Spinal cord (tissue), 10 donors: Measurements from ENCODE around the gene GAPVD1. TPM values are rescaled to one million over a fixed set of nuclear protein-coding genes. Genes with fewer than 3 reads are reported as not detected.

Experiments used
- DNase-seq, 6 donors: peaks; one replicate each; pipeline versions ENCODE4 v3.0.0 to v3.0.0-alpha.2; 2013 to 2015; ENCODE audit warnings: low spot score in 6 of 6, low read depth in 4 of 6
- H3K27ac ChIP-seq: one replicate; pipeline ENCODE4 v1.5.1; 2013; ENCODE audit warnings: low read depth, low read length, control low read depth
- H3K27me3 ChIP-seq: one replicate; pipeline ENCODE4 v1.6.1; 2013; ENCODE audit warnings: low read length; ENCODE audit not compliant: control insufficient read depth, insufficient read depth
- H3K36me3 ChIP-seq: one replicate; pipeline ENCODE4 v1.6.1; 2013; ENCODE audit warnings: low read length; ENCODE audit not compliant: control insufficient read depth, insufficient read depth
- H3K4me1 ChIP-seq: one replicate; pipeline ENCODE4 v1.6.1; 2013; ENCODE audit warnings: low read length; ENCODE audit not compliant: control insufficient read depth, insufficient read depth
- H3K4me3 ChIP-seq: one replicate; pipeline ENCODE4 v1.5.1; 2013; ENCODE audit warnings: low read depth, low read length, control low read depth
- H3K9me3 ChIP-seq: one replicate; pipeline ENCODE4 v1.6.1; 2013; ENCODE audit warnings: low read length; ENCODE audit not compliant: control insufficient read depth, insufficient read depth
- WGBS: methylation state at CpG from one replicate; pipeline ENCODE4 v1.1.5; 2013; ENCODE audit warnings: missing lambda C conversion rate; ENCODE audit not compliant: insufficient coverage; 5-methylcytosine and 5-hydroxymethylcytosine counted together
- polyA plus RNA-seq, 2 donors: library from polyadenylated mRNA; unstranded; fragments of 120-200 nt; gene quantifications; one replicate each; pipeline ENCODE4 v1.2.1, GENCODE V29; 2013; ENCODE audit not compliant: insufficient read length in 2 of 2
- total RNA-seq, 2 donors: library from RNA; depleted of rRNA in 1 of 2; stranded (reverse); fragments of 120-200 nt in 1 of 2; fragments of >200 nt in 1 of 2; gene quantifications; one replicate each; pipeline versions ENCODE4 v1.2.3 to v1.2.4, GENCODE V29; 2013 to 2014
- donor health status: healthy.

GAPVD1 gene
- total and polyA plus RNA-seq, 4 donors, result 35.2 to 91.4 (median 45.1) TPM

DNA sequence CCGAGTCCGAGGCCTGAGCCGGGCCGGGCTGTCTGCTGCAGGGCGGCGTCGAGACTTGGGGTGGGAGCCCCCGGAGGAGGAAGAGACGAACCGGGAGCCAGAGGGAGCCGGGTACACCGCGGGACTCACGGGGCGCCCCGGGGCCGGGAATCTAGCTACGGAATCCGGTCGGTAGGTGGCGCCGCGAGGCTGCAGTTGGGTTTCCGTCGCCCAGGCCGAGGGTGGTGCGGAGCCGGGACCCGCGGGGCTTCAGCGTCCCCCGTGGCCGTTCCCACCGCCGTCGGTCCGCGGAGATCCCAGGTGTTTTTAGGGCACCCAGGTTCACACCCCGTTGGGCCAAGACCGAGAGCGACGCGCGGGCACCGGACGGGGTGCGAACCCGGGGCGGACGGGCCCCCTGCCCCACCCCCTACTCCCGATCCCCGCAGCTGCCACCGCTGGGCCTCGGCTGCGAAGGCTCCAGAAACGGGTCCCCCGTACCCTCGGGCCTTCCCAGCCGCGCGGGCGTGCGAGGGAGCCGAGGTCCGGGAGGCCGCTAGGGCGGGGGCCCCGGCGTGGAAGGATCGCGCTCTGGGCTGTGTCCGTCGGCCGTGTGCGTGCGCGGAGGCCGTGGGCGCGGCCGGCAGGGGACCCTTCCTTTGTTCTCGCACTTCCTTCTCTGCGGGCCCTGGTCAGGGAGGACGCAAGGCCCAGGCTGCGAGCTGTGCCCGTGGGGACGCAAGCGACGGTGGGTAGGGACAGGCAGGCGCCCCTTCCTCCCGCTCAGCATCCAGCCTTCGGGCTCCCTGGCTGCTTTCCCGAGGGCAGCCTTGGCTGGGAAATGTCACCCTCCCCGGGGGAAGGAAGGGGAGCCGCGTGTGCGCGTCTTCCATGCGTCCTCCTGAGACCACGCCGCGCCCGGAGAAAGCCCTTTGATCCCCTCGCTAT, 146.6 kb downstream of the GAPVD1 start:
- H3K4me1 ChIP-seq, result peaks cover 18% of the 10 kb centered on the region
- H3K27me3 ChIP-seq, result peaks cover 3% of the 10 kb centered on the region
- H3K27ac ChIP-seq, result no peak overlapping the region
- WGBS, result 1% methylated on average over 94 of the region's 104 CpGs
- H3K36me3 ChIP-seq, result no peaks in the 10 kb centered on the region
- H3K4me3 ChIP-seq, result peak overlapping the region; percentile 30
- no peaks in the 10 kb centered on the region for H3K9me3 ChIP-seq
- DNase-seq, result peak; percentile 54 to 93 (median 66)

DNA sequence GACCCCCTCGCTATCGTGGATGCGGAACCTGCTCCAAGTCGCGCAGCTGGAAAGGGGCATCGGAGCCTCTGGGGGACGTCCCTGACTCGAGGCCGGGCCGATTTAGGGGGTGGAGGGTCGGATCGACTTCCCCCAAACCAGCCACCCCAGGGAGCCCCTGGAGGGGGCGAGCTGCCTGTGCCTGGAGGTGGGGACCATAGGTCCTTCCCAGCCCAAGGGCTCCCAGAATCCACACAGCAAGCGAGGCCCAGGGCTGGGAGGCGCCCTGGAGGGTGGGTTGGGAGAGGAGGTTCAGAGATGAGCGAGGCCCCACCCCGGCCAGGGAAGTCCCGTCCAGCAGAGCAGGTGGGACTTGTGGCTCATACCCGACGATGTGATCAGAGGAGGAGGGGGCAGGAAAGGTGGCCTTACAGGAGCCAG, 147.6 kb downstream of the GAPVD1 start:
- H3K36me3 ChIP-seq, result no peaks in the 10 kb centered on the region
- WGBS, result no CpG with 5 or more reads among the region's 20 CpGs

DNA sequence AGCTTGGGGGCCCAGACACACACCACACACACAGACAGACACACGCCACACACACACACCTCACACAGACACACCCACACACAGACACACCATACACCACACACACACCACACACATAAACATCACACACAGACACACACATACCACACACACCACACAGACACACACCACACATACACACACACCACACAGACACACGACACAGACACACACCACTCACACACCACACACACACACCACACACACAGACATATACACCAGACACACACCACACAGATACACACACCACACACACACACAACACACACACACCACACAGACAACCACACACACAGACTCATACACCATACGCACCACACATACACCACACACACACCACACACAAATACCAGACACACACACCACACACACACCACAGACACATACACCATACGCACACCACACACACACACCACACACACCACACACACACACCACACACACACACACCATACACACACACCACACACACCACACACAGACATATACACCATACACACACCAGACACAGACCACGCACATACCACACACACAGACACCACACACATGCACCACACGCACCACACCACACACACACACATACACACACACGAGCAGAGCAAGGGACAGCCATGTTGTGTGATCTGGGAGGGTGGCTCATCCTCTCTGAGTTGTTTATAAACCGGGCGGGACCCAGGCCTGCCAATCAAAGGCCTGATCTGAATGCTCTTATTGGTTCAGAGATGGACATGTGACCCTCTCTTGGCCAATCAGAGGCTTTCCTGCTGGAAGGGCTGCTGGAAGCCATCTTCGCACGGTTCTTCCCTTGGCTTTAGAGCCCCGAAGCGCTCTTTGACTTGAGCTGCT, 148.3 kb downstream of the GAPVD1 start:
- peaks cover 18% of the 10 kb centered on the region for H3K4me1 ChIP-seq
- H3K36me3 ChIP-seq, result no peaks in the 10 kb centered on the region
- H3K27me3 ChIP-seq, result peaks cover 3% of the 10 kb centered on the region
- H3K4me3 ChIP-seq, result no peak overlapping the region
- no peaks in the 10 kb centered on the region for H3K9me3 ChIP-seq
- WGBS, result 89% methylated on average over 8 of the region's 13 CpGs
- H3K27ac ChIP-seq, result no peak overlapping the region
- peak in 2 of 6 donors; percentile 63 to 93 for DNase-seq

More for the DNA sequence above, 147.6 kb downstream of the GAPVD1 start:
- Histone ChIP-seq H3K4me3 (no peak overlapping the region), H3K27me3 (peaks cover 3% of the 10 kb centered on the region), H3K9me3 (no peaks in the 10 kb centered on the region), H3K4me1 (peaks cover 18% of the 10 kb centered on the region), H3K27ac (no peak overlapping the region)
- DNase-seq, result no peak

DNA sequence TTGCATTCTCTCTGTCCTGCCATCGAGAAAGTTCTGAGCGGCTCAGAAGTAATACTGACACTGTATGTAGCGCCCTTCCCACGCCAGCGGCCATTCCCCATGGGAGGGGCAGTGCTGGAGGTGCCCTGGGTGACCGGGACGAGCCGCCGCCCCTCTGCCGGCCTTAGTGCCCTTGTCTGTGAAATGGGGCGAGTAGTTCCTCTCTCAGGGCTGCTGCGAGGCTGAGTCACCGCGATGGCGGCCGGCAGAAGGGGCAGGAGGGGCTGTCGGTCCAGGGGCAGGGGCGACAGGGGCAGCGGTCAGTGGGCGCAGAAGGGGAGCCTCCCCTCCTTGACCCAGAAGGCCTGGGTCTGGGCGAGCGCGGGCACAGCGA, 148.9 kb downstream of the GAPVD1 start:
- H3K4me3 ChIP-seq, result no peak overlapping the region
- peaks cover 3% of the 10 kb centered on the region for H3K27me3 ChIP-seq
- H3K27ac ChIP-seq, result no peak overlapping the region
- 96% methylated on average over 20 of the region's 24 CpGs for WGBS
- H3K9me3 ChIP-seq, result no peaks in the 10 kb centered on the region
- DNase-seq, result no peak
- no peaks in the 10 kb centered on the region for H3K36me3 ChIP-seq
- H3K4me1 ChIP-seq, result peaks cover 18% of the 10 kb centered on the region

DNA sequence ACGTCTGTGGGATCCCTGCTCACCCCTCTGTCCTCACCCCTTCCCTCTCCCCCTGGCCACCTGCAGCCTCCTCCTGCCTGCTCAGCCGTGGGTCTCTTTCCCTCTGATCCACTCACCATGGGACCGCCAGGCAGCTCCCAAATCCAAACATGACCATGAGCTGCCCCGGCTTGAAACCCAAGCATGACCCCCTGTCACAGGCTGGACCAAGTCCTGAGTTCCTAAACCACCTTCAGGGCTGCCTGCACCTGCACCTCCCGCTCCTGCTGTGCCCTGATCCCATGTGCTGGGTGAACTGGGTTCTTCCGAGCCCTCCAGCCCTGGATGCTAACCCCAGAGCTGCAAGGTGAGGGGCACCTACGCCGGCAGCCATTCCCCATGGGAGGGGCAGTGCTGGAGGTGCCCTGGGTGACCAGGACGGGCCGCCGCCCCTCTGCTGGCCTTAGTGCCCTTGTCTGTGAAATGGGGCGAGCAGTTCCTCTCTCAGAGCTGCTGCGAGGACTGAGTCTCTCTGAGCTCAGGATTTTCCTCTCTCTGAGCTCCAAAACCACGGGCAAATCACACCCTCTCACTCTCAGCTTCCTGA, 149.6 kb downstream of the GAPVD1 start:
- 76% methylated on average over 7 of the region's 14 CpGs for WGBS

DNA sequence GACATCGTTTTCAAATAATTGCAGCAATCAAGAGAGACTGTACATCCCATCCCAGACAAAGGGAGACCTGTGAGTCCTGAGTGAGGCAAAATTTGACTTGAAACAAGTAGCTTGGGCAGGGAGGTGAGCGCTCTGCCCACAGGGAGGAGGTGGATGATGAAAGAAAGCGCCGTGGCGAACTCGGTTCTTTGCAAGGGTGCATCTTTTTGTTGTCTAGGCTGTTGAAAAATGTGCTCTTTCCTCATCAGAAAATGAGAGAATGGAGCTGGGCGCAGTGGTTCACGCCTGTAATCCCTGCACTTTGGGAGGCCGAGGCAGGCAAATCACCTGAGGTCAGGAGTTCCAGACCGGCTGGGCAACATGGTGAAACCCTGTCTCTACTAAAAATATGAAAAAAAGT, 150.5 kb downstream of the GAPVD1 start:
- no peak overlapping the region for H3K4me3 ChIP-seq
- no CpG with 5 or more reads among the region's 10 CpGs for WGBS
- peaks cover 3% of the 10 kb centered on the region for H3K27me3 ChIP-seq
- no peaks in the 10 kb centered on the region for H3K9me3 ChIP-seq
- peaks cover 28% of the 10 kb centered on the region for H3K4me1 ChIP-seq
- H3K27ac ChIP-seq, result no peak overlapping the region
- H3K36me3 ChIP-seq, result no peaks in the 10 kb centered on the region
- no peak for DNase-seq

More for the DNA sequence above, 149.6 kb downstream of the GAPVD1 start:
- no peak for DNase-seq
- peaks cover 25% of the 10 kb centered on the region for H3K4me1 ChIP-seq
- H3K9me3 ChIP-seq, result no peaks in the 10 kb centered on the region
- no peak overlapping the region for H3K27ac ChIP-seq
- H3K36me3 ChIP-seq, result no peaks in the 10 kb centered on the region
- H3K27me3 ChIP-seq, result peaks cover 3% of the 10 kb centered on the region
- no peak overlapping the region for H3K4me3 ChIP-seq

DNA sequence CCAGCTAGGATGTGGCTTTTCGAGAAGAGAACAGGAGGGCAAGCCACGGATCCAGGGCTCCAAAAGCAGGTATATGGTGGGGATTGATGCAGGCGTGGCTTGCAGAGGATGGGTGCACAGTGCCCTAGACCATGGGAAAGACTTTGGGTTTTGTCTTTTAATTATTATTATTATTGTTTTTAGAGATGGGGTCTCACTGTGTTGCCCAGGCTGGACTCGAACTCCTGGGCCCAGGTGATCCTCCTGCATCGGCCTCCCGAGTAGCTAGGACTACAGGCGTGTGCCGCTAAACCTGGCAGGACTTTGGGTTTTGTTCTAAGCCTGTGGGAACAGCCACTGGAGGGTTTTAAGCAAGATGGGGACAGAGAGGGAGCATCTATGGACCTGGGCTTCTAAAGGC, 152.0 kb downstream of the GAPVD1 start:
- DNase-seq, result no peak
- peaks cover 3% of the 10 kb centered on the region for H3K27me3 ChIP-seq
- WGBS, result 92% methylated on average over 7 of the region's 8 CpGs
- H3K4me3 ChIP-seq, result no peak overlapping the region
- H3K27ac ChIP-seq, result no peak overlapping the region
- H3K4me1 ChIP-seq, result peaks cover 16% of the 10 kb centered on the region
- H3K9me3 ChIP-seq, result no peaks in the 10 kb centered on the region
- no peaks in the 10 kb centered on the region for H3K36me3 ChIP-seq

DNA sequence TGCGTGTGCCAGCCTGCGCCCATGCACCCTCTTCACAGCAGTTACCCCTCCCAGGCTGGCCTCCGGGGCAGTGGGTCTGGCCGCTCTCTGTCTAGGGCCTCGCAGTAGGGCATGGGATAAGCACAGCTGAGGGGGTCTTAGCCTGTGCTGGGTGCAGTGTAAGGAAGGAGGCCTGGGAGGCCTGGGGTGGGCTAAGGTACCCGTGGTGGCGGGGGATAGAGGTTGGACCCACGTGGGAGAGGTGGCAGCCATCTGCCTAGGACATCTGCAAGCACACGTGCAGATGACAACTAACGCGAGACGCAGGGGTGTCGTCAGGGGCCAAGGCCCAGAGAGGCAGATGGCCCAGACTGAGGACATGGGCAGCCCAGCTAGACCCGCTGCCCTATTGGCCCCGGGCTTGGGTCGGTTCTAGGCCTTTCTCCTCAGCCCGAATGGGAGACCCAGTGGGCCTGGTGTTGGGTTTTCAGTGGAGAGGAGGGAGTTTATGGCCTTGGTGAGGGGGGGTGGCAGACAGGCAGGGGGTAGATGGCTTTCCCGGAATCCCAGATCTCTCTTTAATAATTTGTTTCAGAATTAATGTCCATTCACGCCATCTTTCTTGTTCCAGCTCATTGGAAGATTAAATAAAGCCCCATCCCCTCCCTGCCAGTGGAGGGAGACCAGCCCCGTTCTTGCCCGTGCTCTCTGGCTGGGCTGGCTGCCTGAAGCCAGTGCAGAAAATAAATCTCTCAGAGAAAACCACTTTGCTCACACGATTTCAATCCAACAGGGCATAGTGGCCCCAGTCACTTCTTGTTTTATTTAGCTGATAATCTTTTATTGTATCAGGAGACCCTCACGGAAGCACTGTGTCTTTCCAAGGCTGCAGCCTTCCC, 154.2 kb downstream of the GAPVD1 start:
- Histone ChIP-seq H3K9me3 (no peaks in the 10 kb centered on the region), H3K36me3 (no peaks in the 10 kb centered on the region), H3K4me3 (no peak overlapping the region), H3K4me1 (peaks cover 10% of the 10 kb centered on the region), H3K27me3 (no peaks in the 10 kb centered on the region), H3K27ac (no peak overlapping the region)
- DNase-seq, result peak in 3 of 6 donors; percentile 20 to 76 (median 24)
- 81% methylated on average over 21 of the region's 23 CpGs for WGBS

DNA sequence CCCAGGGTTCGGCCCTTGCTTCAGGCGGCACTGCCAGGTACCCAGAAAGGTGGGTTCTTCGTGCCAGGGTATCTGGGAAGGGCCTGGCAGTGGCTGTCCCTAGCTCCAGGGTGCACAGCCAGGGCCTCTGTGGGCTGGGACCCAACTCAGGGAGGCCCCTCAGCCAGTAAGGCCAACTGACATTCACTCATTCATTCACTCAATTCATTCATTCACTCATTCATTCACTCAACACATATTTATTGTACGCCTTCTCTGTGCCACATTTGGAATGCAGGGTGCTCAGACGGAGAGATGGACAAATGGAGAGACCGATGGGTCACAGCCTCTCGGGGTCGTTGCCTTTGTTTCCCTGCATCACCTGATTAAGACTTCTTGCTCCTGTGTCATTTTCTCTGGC, 154.9 kb downstream of the GAPVD1 start:
- H3K4me3 ChIP-seq, result no peak overlapping the region
- WGBS, result 89% methylated on average over 7 of the region's 8 CpGs
- no peaks in the 10 kb centered on the region for H3K27me3 ChIP-seq
- peaks cover 10% of the 10 kb centered on the region for H3K4me1 ChIP-seq
- H3K36me3 ChIP-seq, result no peaks in the 10 kb centered on the region
- H3K27ac ChIP-seq, result no peak overlapping the region
- no peak for DNase-seq
- no peaks in the 10 kb centered on the region for H3K9me3 ChIP-seq
